HG03159 (cell line): ENCODE results near the gene CLK1.
A peak's percentile ranks its signal among the peaks of the same experiment; 100 is the strongest.
"Not testable (repeated sequence)": the region's sequence is repeated elsewhere in the genome, so short reads cannot be mapped to it uniquely, and the experiment has no call there.

Experiments
- ATAC-seq: cut with Tn5 transposase; IDR thresholded peaks from one replicate; pipeline ENCODE4 v1.9.1; 2021; ENCODE audit warnings: mild to moderate bottlenecking, moderate library complexity; ENCODE audit not compliant: unreplicated experiment

CLK1 gene

DNA sequence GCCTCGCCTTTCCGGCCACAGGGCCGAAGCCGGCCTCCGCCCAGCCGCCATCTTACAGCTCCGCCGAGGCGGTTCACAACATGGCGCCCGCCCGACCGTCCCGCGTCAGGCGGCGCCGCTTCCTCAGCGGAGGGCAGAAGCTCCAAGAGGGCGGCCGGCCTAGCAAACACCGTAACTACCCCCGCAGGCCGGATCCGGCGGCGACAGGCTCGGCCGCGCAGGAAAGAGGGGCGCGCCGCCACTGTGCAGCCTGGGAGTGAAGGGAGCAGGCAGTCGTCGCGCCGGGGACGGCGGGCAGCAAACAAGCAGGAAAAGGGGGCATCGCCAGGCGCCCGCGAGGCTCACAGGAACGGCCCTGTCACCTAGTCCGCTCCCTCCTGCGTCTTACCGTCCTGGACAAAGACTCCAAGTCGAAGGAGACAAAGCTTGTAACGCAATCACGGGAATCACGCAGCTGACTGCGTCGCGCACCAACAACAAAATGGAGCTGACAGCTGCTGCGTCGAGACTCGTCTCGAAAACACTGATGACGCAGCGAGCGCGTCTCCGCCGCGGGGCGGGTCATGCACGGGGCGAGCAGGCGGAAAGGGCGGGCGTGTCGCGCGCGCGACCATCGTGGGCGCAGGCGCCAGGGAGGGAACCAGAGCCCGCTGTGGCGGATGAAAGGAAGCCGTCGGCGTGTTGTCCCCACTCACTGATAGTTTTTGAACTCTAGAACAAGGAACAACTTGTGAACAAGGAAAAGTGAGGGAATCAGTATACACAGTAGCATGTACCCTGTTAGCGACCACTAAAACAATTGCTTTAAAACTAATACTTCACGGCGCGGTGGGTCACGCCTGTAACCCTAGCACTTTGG is at the start of gene CLK1:
Gene CLK1, minus strand, starts transcription at position 483 of the 859 bp plus-strand sequence. CDS start 2,796 bp downstream, outside the sequence.
- ATAC-seq: peak; percentile 74

DNA sequence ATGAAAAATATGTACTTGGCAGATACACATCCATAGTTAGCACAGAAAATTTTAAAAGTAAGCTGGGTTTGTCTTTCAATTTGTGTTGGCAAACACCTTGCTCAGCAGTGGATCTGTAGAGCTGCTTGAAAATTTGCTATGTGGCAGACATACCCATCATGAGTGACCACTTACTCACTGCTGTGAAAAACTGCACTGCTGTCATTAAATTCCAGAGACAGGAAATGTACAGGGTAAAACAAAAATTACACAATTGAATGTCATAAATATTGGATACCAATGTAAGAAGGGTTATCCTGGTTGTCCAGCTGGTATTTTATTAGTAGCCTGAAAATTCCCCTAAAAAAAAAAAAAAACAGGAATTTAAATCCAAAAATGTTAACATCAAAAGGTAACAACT is 49.2 kb upstream of the CLK1 start:
- ATAC-seq: no peak

DNA sequence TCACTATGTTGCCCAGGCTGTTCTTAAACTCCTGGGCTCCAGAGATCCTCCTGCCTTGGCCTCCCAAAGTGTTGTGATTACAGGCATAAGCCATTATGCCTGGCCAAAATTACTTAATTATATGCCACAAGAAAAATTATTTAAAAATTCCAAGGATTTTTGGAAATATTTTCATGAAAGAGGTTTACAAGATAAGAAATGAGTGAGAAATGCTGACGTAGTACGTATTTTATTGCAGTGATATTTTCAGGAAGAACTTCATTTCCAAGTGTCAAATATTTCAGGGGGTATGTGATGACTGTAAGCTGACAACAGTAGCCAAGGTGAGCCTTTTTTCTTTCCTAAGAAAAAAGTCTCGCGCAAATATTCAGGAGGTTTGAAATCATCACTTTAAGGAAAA is 45.5 kb upstream of the CLK1 start:
- no peak for ATAC-seq

DNA sequence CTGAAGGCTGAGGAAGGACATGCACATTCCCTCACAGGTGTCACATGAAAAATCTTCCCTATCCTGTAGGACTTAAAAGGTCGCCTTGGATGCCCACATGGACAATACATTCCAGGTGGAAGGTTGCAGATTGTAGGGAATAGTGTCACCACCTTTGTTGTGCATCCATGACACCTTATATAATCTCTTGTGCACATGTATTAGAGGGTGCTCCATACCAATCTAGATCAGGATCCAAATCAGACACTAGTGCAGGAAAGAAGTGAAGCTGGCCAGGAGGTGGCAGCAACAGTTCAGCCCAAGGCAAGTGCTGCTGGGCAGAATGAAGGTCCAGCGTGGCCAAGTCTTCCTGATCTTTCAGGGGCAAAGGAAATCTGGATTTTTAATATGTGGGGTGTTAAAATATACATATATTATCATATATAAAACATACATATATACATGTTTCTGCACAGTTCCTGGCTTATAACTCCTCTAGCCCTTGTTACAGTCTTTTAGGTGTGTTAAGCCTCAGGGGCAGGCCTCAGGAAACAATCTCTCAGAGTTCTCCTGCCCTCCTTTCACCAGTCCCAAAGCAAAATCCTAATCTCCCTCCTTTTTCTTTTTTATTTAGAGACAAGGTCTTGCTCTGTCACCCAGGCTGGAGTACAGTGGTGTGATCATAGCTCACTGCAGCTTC is 41.3 kb upstream of the CLK1 start:
- ATAC-seq: no peak

DNA sequence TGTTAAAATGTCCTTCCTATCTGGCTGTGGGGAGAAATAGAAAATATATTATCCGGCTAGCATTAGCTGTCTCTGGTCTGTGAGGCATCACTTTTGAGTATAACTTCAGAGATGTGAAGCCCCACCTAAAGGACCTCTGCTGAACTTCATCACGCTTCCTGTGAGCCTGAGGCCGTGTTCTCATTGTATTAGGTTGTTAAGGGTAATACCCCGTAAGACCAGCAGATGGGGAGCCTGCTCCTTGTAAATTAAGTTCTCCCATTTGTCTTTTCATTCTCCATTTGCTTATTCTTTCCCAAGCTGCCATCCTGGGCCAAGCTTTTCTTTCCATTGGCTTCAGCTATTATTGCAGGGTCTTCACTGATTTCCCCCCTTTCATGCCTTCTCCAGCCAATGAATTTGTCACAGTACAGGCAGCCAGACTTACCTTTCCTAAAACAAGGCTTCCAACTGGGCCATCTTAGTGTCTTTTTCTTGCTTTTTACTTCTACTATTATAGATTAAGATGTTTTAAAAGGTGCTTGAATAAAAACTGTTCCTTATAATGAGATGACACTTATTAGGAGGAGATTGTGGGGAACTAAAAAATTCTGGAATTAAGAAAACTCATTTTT is 37.1 kb upstream of the CLK1 start:
- ATAC-seq: peak; percentile 97

DNA sequence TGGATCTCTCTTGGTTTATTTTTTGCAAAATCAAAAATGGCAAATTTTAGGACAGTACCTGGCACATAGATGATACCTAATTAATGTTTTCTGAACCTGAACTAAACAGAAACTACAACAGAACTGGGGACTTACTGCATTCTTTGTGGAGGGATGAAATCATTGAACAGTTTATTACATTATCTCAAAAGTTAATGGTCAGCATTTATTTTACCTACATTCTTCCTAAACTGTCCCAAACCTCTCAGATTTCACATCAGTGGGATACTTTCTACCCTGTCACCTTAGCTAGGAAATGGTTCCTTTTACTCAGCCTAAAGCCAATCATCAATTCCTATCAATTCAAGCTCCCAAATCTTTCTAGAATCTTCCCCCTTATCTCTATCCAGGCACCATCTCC is 35.0 kb upstream of the CLK1 start:
- no peak for ATAC-seq

DNA sequence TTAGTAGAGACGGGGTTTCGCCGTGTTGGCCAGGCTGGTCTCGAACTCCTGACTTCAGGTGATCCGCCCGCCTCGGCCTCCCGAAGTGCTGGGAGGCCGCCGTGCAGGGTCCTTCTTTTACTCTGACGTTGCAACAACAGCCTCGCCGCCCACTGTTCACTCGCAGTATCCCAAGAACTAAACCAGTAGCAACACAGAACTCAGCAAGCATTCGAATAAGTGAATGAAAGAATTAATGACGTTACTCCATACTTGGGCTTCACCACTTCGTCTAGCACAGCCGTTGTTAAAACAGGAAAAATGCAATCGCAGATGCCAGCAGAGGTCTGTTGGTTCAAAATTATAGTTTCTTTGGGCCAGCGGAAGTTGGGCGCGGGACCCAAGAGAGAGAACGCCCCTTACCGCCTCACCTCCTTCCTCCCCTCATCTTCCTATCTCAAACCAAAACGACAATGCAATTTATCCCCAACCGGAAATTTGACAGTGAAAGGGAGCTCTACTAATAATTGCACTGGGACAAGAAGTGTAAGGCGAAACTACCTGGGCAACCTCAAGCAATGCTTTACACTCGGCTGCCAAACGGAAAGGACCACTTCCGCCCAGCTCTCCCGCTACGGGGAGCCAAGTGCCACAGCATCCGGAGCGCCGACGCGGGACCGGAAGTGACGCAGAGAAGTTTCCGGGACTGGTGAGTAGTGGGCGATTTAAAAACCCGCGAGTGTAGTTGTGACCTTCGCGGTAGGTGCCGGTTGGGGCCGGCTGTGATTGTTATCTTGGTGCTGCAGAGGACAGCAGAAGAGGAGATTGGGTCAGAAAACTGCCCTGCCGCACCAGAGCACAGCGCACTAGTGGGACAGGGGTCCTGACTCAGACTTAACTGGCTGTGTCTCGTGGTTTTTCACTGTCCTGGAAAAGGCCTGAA is 24.5 kb upstream of the CLK1 start, which contains the start of the genes NIF3L1 and PPIL3:
Gene NIF3L1, plus strand, starts transcription at position 668 of the 922 bp plus-strand sequence. CDS start 2,573 bp downstream, outside the sequence.
Gene PPIL3, minus strand, starts transcription at position 374 of the 922 bp plus-strand sequence. CDS start 1,462 bp downstream, outside the sequence.
- peak; percentile 87 for ATAC-seq

DNA sequence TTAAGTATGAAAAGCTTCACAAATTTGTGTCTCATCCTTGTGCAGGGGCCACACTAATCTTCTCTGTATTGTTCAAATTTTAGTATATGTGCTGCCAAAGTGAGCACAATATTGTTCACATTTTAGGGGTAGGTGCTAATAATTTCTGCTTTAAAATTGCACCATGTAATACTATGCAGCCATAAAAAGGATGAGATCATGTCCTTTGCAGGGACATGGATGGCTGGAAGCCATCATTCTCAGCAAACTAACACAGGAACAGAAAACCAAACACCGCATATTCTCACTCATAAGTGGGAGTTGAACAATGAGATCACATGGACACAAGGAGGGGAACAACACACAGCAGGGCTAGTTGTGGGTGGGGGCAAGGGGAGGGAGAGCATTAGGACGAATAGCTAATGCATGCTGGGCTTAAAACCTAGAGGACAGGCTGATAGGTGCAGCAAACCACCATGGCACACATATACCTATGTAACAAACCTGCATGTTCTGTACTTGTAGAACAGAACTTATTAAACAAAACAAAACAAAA is 17.3 kb upstream of the CLK1 start:
- ATAC-seq: not testable (repeated sequence)

DNA sequence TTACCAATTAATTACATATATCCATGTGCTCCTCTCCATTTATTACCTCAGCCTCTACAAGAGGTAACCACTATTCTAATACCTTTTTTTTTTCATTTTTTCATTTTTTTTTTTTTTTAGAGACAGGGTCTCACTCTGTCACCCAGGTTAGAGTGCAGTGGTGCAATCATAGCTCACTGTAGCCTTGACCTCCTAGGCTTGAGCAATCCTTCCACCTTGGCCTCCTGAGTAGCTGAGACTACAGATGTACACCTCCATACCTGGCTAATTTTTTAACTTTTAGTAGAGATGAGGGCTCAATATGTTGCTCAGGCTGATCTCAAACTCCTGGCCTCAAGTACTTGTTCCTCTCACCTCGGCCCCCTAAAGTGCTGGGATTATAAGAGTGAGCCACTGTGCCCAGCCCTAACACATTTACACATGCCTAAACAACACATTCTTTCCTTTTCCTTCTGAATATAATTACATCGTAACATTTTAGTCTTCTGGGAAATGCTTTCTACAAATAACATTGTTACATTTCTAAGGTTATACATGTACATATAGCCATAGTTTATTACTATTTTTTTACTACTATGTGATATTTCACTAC is 13.9 kb upstream of the CLK1 start:
- no peak for ATAC-seq

DNA sequence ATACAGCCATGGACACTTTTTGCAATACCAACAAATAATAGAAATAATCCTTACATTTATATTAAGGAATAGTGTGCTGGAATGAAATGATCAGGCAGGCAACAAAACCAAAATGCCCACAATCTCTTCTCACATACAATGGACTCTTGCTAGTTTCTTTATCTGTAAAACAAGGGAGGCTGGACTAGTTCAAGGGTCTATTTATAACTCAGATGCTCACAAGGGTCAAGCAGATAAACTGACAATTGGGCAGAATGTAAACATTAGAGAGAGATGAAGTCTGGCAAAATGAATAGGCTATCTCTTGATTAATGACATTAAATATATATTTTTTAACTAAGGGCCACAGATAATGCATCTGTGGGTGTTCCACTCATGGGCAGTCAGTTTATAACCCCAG is 13.0 kb upstream of the CLK1 start:
- ATAC-seq: no peak

DNA sequence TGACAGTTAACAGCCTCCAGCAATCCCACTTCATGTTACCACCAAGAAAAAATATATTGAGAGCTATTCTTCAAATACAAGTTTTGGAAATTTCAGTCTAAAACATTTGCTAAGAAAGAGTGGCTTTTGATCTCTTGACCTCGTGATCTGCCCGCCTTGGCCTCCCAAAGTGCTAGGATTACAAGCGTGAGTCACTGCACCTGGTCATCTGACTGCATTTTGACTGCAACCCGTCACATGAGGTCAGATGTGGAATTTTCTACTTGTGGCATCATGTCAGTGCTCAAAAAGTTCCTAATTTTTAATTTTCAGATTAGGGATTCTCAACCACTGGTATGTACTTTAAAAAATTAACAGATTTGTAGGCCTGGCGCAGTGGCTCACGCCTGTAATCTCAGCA is 9.1 kb upstream of the CLK1 start:
- ATAC-seq: no peak

DNA sequence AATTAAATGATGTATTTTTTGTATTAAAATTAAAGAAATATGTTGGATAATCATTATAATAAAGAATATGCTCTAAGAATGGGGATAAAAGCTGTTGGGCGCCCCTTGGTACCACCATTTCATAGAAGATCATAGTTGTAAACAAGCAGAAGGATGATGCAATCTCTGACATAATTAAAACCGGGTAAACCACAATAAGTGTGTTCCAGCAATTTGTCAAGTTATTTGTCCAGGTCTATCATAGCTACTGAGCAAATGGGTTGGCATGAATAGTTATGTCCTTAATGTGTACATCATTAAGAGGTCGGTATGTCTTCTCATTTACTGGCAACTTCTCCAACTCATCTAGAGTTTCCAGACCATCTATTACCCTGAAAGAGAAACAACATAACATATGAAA is 6.7 kb upstream of the CLK1 start:
- no peak for ATAC-seq

DNA sequence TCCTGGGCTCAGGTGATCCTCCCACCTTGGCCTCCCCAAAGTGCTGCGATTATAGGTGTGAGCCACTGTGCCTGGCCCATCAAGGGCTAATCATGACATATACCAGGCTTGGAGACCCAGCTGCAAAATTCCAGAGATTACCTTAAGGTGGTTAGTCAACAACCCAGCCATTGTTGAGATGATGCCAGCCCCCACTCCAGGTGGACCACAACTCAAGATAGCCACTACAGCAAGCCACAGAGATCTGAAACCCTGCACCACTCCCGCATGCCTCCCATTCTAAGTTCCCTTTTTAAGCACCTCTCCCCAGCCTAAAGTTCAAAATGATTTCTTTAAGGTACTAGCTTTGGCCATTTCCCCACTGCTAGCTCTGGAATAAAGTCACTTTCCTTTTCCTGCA is 4.6 kb upstream of the CLK1 start:
- no peak for ATAC-seq

DNA sequence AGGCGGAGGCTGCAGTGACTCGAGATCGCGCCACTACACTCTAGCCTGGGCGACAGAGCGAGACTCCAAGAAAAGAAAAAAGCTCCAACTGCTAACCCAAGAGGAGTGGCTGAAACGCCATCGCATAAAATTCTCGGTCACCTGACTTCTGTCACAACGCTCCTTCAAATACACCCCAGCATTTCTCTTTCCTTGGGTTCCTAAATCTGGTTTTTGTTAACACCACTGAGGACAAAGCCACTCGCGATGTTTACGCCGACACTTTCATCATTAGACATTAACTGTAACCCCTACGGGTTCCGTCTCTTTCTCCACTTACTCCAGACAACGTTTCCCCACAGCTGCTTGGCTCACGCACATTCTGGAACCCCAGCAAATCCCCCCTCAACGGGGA is 679 bp downstream of the CLK1 start:
- ATAC-seq: peak; percentile 10

DNA sequence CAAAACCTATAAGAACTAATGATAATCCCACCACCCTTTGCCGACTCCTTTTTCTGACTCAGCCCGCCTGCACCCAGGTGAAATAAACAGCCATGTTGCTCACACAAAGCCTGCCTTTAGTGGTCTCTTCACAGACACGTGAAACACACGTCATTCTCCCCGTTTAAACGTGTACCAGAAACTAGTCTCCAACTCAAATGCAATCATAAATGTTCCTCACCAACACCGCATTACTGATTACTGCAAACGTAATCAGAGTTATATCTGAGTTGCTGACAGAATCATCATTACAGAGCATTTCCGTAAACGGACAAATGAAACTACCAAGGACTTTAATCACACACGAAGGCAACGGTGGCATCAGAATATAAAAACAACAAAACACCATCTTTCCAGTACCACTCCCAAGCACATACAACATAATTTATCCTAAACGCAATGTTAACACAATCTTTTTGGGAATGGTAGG is 1.9 kb downstream of the CLK1 start:
- ATAC-seq: no peak

DNA sequence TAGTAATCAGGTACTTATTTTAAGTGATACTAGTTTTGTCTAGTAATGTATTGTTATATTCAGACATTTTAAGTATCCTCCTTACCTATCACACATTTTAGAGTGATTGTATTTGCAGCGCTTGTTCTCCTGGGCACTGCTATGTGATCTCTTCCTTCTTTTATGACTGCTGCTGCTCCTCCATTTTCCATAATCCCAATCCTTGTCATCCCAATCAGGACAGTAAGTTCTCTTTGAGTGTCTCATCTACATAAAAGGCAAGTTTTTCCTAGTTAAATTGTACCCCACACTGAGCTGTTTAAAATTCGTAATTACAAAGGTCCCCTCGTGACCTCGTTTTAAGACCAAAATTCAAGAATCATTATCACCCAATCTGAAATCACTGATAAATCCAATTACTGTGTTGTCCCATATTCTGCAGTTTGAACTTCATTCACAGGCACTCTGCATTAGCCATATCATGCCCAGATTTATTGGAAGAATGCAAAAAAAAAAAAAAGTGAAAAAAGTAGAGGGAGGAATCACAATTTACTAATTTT is 2.8 kb downstream of the CLK1 start:
- no peak for ATAC-seq

DNA sequence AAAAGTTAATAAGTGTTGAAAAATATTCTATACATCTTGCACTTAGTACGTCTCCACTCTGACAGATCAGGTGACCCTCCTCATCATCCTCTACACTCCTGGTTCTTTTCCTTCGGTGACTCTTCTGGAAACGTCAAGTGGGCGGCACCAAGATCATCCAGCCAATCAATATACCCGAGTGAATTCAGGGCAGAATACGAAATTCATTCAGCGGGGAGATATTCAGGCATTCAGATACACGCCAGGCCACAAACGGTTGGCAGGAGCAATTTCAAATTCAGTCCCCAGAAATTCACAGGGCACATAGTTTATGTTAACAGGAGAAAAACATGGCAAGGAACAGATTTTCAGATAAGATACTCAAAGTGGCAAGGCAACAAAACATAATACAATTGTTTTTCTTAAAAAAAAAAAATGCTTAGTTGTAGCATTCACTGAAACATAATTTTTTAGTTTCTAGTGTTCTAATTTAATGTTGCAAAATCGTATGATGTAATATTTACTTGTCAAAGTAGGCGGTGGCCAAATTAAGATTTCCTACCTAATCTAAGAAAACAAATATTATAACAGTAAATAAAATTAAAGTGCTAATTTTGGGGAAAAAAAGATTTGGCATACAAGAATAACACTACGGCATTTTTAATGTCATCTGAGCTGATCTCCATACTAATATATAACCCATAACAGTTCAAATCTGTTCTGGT is 4.2 kb downstream of the CLK1 start:
- no peak for ATAC-seq

DNA sequence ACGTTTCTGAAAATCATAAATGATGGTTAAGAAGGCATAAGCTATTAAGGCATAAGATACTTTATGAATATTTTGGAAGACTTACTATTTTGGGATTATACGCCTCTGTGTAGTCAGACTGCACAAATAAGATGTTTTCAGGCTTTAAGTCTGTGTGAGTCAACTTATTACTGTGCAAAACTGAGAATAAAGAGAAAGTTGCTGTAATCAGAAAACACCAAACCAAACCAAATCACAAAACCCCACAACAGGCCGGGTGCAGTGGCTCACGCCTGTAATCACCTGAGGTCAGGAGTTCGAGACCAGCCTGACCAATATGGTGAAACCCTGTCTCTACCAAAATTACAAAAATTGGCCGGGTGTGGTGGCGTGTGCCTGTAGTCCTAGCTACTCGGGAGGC is 7.7 kb downstream of the CLK1 start:
- ATAC-seq: no peak

DNA sequence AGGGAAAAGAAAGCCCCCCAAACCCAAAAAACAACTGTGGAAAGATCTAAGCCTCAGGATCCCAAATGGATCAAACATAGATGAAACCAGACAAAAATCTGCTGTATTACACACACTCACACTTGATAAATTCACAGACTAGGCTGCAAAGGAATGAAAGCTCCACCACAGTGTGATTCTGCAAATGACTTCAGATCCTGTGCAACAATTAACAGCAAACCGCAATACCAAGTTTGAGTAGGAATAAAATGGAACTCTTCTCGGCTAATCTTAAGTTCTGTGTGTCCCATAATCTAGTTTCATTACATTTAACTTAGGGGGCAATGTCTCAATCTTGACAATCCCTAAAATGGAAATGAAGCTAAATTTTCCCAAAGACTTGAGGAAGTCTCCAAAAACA is 11.9 kb downstream of the CLK1 start:
- ATAC-seq: no peak
